Caki2 (cell line): ENCODE data around the gene GRK4. TPM values are rescaled to one million over a fixed set of nuclear protein-coding genes. Genes with fewer than 3 reads are reported as not detected.
"Not testable (repeated sequence)": the region's sequence is repeated elsewhere in the genome, so short reads cannot be mapped to it uniquely, and the experiment has no call there.

Experiments
- DNase-seq: peaks from one replicate; pipeline ENCODE4 v3.0.0-alpha.2; 2015; ENCODE audit warnings: low read depth
- in situ Hi-C: cut with HindIII; loops from 2 replicates; pipeline ENCODE4 v1.10.0; 2016; ENCODE audit warnings: low sequenced_read_pairs, low pct_unique_long_range_greater_than_20kb, mixed read lengths
- total RNA-seq: library from RNA; depleted of rRNA; stranded (reverse); fragments of >200 nt; shearing (Covaris generic); gene quantifications from 2 replicates; pipeline ENCODE4 v1.2.3, GENCODE V29; 2014; ENCODE audit warnings: low replicate concordance

The GRK4 gene
- total RNA-seq, 1 experiment from 2014 or later: 1.3 TPM

DNA sequence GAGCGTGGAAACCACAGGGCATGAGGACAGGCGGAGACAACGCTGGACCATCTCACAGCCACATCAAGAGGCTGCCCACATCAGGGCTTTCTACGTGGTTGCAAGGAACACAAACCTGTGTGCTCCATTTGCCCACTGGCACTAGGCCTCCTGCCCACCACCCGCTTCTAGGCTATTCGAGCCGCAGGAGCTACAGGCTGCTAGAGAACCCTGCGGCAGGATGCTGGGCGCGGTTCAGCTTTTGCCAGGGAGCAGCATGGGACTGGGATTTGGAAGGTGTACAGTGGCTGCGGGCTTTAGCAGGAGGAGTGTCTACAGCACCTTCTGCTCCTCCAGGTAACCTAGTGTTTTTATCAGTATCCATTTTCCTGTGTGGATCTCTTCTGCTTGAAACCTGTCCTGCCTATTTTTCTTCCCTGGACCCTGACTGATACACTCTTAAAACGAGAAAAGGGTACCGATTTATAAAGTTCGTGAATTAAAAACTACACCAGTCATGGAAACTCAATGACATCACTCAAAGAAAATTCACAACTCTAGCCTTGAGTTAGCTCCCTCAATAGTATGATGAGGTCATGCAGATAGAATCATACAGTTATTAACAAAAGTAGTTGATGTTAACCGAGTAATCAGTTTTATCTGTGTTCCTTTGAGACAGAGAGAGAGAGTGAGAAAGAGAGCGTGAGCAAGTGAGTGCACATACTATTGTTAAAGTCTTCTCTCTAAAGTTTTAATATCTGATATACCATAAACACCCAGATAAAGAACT is 13.0 kb upstream of the GRK4 start:
- no peak for DNase-seq
- in situ Hi-C loops: no loop called here

DNA sequence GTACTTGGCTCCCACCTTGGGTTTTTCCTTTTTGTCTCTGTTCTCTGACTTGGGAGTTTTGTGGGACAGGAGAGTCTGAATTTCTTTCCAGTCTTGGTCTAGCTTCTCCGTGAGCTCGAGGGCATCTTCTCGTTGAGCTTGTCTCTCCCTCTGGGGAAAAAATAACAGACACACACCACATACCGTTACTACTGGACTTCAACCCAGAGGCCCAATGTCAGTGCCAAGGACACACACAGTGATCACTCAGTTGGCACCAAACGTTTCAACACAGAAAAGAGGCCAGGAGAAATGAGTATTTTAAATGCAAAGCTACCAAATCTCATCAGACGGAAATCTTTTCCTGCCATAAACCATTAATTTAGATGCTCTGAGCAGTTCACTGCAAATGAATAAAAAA is 9.9 kb upstream of the GRK4 start:
- in situ Hi-C loops: no loop called here
- no peak for DNase-seq

DNA sequence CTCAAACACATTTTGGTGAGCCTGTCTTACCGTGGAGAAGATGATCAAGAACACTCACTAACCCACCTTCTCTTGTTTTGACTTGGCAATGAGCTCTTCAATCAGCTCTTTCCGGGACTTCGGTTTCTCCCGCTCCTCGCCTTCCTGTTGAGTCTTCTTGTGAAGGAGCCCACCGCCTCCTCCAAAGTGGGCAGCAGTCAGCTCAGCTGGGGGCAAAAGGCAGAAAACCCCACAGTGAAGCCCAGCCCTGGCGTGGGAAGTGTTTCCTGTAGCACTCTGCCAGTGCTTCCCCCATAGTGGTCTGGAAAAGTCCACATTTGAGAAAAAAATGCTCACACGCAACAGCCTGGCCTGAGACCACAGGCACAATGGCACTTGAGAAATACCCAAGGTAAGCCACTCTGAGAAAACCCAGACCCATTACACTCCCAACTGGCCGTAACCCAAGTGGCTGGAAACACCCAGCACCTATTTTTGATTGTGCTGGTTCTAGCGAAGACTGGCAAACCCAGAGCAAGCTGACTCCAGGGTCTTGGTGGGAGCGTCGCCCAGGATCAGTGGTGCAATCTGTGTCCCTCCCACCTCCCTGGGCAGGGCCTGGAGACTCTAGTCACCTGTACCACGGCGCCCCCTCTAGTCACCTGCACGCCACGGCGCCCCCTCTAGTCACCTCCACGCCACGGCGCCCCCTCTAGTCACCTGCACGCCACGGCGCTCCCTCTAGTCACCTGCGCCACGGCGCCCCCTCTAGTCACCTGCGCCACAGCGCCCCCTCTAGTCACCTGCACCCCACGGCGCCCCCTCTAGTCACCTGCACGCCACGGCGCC is 8.8 kb upstream of the GRK4 start:
- in situ Hi-C loops: no loop called here
- DNase-seq: no peak

DNA sequence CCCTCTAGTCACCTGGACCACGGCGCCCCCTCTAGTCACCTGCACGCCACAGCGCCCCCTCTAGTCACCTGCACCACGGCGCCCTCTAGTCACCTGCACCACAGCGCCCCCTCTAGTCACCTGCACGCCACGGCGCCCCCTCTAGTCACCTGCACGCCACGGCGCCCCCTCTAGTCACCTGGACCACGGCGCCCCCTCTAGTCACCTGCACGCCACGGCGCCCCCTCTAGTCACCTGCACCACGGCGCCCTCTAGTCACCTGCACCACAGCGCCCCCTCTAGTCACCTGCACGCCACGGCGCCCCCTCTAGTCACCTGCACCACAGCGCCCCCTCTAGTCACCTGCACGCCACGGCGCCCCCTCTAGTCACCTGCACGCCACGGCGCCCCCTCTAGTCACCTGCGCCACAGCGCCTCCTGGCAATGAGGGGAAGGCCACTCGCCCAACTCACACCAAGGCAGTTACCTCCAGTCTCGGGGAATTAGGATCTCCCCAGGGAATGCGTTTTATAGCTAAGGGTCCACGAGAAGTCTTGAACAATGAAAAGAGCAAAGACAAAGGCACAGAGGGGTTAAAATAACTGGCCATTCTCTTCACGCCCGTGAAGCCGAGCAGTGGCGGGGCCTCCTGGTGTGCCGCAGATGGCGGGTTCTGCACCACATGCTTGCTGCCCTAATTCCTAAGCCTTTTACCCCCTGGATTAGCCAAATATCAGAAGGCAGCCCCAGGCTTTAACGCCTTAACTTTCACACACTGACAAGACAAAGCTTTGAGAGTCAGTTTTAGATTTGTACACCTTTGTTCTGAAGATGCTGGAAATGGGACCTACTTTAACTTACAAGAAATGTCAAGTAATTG is 8.0 kb upstream of the GRK4 start:
- DNase-seq, in situ Hi-C loops: not testable (repeated sequence)

DNA sequence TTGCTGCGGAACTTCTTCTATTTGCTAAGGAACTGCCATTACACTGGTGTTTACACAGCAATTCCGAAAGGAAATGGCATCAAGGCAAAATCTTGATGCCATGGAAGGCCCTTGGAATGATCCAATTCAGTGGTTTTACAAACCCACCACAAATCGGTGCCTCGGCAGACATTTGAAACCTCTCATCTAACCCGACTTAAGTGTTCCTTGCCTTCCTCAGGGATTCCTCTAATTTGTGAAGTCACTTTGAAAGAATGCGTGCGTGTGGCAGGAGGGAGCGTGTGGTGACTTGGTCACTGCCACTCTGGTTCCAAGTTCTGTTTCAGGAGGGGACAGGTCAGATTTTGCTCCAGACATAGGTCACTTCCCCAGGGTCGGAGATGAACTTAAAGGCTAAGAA is 4.9 kb upstream of the GRK4 start:
- in situ Hi-C loops: no loop called here
- DNase-seq: no peak

DNA sequence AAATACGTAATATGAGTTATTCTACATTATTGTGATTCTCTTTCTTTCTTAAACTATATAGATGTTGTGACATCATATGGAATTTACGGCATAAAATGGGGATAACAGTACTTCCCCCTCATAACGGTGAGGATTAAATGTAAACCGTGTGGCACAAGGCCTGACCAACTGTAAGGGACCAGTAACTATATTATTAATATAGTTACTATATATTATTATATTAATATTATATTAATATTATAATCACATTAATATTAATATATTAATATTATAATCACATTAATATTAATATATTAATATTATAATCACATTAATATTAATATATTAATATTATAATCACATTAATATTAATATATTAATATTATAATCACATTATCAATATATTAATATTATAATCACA is 2.9 kb upstream of the GRK4 start:
- DNase-seq, in situ Hi-C loops: not testable (repeated sequence)

DNA sequence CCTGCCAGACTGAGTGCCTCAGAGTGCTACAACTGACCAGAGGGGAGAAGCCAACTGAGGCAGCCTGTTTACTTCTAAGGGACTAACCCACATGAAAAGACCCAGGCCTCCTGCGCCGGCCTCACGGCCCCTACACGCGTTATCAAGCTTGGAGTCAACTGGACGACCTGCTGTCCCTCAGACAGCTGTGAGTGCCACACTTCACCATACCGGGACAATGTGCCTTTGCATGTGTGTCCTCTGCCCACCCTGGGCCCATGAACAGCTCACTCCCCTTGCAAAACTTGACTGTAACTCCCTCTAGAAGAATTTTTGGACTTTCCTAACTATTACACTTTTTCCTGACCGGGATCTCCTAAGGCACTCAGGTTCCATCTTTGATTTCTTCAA is 2.0 kb upstream of the GRK4 start:
- no peak for DNase-seq
- in situ Hi-C loops: no loop called here

DNA sequence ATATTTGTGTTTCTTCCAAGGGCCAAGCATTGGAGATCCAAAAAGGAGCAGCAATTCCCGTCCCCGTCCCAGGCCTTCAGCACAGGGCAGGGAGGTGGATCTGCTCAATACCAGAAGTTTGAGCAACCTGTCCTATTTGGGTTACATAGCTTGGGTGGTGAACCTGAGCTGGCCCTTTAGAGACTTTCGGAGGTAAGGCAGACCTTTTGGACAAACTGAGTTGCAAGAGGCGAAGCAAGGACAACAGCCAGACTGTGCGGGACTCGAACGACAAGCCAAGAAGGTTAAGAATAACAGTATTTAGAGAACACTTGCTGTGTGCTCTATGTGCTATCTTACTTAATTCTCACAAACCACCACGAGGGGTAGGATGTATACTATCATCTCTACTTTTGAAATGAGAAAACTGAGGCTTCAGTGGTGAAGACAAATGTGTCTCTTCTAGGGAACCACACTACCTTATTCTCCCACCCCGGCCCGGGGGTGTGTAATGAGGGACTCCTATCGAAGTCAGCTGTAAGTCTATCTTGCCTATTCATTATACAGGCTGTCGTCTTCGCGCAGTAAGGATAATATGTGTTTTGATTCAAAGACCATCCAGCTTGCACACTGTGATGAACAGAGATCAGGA is 1.4 kb upstream of the GRK4 start:
- in situ Hi-C loops: no loop called here

DNA sequence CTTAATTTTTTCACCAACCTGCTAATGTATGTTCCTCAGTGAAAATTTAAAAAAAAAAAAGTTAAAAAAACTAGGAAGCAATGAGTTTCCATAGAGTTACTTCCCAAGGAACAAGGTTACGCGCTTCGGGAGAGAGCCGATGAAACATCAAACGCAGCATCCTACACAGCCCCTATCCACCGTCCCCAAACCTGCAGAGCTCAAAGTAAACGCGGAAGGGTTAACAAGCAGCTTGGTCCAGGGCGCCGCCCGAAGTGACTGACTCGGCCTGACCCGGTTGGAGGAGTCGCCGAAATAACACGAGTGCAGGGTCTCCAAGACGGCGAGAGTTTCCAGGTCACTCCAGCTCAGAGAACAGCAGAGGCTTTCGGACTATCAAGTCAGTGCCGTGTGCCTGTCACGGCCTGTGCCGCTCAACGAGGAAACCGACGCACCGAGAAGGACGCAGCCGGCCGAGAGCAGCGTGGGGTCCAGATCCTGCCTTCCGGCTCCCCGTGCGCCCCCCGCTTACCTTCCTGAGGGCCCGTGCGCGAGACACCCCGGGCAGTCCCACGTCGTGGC is 677 bp upstream of the GRK4 start:
- DNase-seq: no peak
- in situ Hi-C loops: no loop called here

More for the DNA sequence above, 1.4 kb upstream of the GRK4 start:
- DNase-seq: no peak

DNA sequence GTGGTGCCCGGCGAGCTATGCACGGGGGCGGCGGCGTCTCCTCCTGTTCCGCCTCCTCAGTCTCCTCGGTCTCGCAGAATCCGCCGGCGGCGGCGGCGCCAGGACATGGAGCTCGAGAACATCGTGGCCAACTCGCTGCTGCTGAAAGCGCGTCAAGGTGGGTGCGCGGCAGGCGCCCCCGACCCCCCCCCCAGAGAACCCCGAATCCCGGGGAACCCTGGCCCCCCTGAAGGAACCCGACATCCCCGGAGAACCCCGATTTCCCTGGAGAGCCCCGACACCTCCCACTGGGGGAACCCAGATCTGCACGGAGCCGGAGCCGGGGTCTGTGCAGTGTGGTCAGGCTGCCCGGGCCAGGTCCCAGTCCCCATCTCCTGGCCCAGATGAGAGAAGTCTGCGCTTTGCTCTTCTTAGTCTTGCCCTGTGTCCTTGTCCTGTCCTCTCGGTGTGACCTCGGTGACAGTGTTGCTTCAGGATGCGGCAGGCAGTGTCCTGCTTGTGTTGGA is 648 bp downstream of the GRK4 start:
- no peak for DNase-seq
- in situ Hi-C loops: no loop called here

DNA sequence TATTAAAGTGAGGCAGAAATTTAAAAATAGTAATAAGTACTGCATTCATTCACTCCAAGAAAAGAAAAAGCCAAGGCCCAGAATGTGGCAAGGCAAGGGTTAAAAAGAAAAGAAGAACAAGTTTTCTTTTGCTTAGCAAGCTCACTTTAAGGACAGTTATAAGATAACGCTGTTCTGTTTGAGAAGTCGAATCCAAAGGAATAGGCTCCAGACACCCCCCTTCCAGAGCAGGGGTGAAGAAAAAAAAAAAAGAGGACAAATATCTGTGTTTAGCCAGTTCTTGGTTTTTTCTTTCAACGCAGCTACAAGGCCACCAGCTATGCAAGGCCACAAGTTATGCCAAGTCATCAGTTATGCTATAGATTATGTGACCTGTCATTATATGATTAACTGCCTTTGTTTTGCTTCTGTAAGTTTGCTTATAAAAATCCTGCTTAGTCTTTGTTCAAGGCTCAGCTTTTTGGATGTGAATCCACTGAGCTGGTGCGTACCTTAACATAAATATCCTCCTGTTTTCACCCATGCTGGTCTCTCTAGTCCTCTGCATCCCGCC is 1.4 kb downstream of the GRK4 start:
- no peak for DNase-seq
- in situ Hi-C loops: no loop called here

DNA sequence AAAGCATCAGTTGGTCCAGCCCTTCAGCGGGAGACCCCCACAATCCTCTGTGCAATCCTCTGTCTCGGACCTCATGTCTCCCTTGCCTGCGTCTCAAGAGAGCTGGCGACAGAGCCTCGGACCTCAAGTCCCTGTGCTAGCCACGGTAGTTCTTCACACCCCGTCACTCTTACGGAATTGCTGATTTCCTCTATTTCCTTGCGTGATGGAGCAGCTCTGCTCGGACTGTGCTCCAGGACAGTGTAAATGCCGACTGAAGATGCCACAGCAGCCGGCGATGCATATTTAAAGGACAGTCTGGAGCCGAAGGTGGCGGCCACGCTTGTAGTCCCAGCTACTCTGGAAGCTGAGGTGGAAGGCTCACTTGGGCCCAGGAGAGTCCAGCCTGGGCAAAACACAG is 1.9 kb downstream of the GRK4 start:
- DNase-seq: no peak
- in situ Hi-C loops: no loop called here

DNA sequence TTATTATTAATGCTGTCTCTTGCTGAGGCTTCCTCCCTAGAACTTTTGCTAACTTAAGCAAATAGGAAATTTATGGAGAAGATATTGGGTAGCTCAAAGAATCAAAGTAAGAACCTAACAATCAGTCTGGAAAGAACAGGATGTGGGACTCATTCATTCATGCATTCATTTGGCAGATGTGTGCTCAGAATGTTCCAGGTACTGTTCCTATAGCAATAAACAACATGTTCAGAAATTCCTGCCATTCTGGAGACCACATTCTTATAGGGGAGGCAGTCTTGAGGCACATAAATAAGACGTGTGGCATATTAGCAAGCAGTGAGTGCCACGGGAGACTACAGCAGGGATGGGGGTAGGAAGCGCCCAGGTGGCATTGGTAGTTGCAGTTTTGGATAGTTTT is 5.0 kb downstream of the GRK4 start:
- in situ Hi-C loops: no loop called here
- DNase-seq: no peak

DNA sequence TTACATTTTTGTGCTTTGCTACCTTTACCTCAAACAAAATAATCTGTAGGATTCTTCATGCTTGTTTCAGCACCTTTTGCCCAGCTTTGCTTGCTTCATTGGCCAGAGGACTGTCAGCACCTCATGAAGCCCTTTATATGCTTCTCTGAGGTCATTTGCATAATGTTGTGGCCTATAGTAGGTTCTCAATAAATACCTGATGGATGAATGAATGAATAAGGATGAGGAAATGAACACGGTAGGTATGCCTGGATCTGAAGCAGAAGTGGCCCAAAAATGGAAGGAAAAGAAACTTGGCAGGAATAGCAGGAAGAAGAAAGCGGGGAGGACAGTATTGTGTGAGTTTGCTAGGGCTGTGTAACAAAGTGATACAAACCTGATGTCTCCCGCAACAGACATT is 7.9 kb downstream of the GRK4 start:
- DNase-seq: no peak
- in situ Hi-C loops: no loop called here

DNA sequence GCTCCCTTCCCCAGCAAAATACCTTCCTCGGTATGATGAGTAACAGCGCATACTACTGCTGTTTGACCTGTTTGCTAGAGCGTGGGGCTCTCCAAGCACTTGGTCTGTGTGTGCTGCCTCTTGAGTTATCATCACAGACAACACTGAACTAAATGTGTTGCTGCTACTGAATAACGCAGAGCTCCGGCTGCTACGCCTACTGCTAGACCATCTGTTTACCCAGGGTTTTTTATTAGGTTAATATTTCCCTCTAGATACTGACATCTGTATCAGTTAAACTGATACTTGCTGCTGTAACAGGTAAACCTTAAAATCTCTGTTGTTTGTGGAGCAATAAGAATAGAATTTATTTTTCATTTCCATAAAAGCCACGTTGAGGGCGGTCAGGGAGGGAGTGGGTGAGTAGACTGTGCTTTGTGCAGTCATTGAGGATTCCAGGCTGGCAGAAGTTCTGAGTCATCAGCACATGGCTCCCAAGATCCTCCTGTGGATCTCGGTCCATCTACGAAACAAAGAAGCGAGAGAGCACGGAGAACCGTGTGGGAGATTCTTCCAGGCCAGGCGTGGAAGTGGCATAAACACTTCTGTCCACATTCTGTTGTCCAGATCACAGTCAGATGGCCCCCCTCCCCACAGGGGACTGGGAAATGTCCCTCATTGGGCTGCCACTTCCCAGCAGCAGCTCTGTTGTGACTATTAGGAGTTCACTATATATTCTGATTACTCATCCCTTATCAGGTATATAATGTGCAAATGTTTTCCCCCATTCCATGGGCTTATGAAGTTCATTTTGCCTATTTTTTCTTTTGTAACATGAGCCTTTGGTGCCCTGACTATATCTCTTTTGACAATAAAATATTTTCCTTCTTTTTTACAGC is 14.1 kb downstream of the GRK4 start:
- in situ Hi-C loops: no loop called here
- no peak for DNase-seq

DNA sequence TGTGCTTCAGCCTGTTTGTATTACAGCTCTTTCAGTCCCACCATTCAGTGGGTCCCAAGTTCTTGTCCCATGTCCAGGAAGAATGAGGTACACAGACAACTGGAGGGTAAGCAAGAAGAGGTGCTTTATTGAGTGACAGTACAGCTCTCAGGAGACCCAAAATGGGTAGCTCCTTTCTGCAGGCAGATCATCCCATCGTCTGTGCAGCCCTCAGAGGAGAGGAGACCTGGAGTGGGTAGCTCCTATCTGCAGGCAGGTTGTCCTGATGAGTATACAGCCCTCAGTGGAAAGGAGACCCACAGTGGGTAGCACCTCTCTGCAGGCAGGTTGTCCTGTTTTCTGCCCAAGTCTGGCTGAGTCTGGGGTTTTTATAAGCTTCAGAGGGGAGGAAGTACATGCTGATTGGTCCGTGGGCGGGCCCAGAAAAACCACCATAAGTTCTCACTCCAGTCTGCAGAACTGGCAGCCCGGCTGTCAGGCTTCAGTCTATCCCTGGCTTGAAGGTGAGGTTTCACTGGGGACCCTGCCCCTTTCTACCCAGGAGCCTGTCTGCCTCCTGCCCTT is 18.0 kb downstream of the GRK4 start:
- in situ Hi-C loops: no loop called here
- DNase-seq: no peak

DNA sequence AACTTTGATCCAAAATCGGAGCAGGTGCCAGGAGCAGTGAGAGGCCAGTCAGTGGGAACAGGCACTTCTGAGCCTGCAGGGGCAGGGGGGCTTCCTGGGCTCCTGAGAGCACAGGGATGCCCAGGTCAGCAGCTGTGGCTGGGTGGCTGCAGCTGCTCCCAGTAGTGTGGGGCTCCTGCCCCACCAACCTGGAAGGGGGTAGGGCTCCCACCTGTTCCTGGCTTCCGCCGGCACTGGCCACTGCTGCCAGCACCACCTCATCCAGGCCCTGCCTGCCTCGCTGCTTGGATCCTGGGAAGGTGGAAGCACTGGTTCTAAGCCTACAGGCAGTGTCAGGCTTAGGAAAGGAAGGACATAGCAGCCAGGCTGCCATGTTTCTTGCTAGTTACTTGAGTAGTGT is 18.6 kb downstream of the GRK4 start:
- no peak for DNase-seq
- in situ Hi-C loops: no loop called here
